Activated CD4-positive, alpha-beta T cell treated with anti-CD3 and anti-CD28 coated beads for 36 hours (primary cell): Measurements from ENCODE around the gene MUC5B. TPM values are rescaled to one million over a fixed set of nuclear protein-coding genes. Genes with fewer than 3 reads are reported as not detected.

Experiments used
- ATAC-seq: fragments of 200-7000 bp; cut with Tn5 transposase; one replicate; pipeline ENCODE4 v1.10.0; 2021; ENCODE audit warnings: mild to moderate bottlenecking, moderate library complexity
- CTCF ChIA-PET: fragments of 350-600 bp; sonication (Branson Sonifier 250); formaldehyde crosslinking; loops from one replicate; lab custom pipeline; 2021; ENCODE audit warnings: antibody characterized with exemption; lab: Charles Lee
- POLR2A ChIA-PET: fragments of 350-600 bp; sonication (Branson Sonifier 250); formaldehyde crosslinking; loops from one replicate; lab custom pipeline; 2021; ENCODE audit warnings: antibody characterized with exemption, inconsistent platforms; lab: Charles Lee
- DNase-seq: peaks from one replicate; pipeline ENCODE4 v3.0.0-alpha.2; 2020
- H3K27ac Mint-ChIP-seq: one replicate; pipeline ENCODE4 v1.8.0; 2021; ENCODE audit warnings: mixed read lengths
- H3K27me3 Mint-ChIP-seq: one replicate; pipeline ENCODE4 v1.8.0; 2021; ENCODE audit warnings: mixed read lengths
- H3K36me3 Mint-ChIP-seq: one replicate; pipeline ENCODE4 v1.8.0; 2021; ENCODE audit warnings: low read depth, mixed read lengths
- H3K4me1 Mint-ChIP-seq: one replicate; pipeline ENCODE4 v1.8.0; 2021; ENCODE audit warnings: mixed read lengths
- H3K4me3 Mint-ChIP-seq: one replicate; pipeline ENCODE4 v1.8.0; 2021; ENCODE audit warnings: mild to moderate bottlenecking, moderate library complexity, mixed read lengths
- H3K9me3 Mint-ChIP-seq: one replicate; pipeline ENCODE4 v1.8.0; 2021; ENCODE audit warnings: low read depth, mixed read lengths
- intact Hi-C, 2 experiments: fragments of 100-400 bp; cut with DNase I in 1 of 2; cut with micrococcal nuclease in 1 of 2; formaldehyde crosslinking; loops; one replicate each; pipeline versions ENCODE4 v1.14.2 to v1.15.1; 2022 to 2024; cut with DNase I, micrococcal nuclease
- total RNA-seq, 2 experiments: library from RNA; stranded (reverse); gene quantifications; one replicate each; pipeline ENCODE4 v1.2.3, GENCODE V29; 2021

MUC5B gene
- total RNA-seq, 2 experiments from 2014 or later, result not detected

DNA sequence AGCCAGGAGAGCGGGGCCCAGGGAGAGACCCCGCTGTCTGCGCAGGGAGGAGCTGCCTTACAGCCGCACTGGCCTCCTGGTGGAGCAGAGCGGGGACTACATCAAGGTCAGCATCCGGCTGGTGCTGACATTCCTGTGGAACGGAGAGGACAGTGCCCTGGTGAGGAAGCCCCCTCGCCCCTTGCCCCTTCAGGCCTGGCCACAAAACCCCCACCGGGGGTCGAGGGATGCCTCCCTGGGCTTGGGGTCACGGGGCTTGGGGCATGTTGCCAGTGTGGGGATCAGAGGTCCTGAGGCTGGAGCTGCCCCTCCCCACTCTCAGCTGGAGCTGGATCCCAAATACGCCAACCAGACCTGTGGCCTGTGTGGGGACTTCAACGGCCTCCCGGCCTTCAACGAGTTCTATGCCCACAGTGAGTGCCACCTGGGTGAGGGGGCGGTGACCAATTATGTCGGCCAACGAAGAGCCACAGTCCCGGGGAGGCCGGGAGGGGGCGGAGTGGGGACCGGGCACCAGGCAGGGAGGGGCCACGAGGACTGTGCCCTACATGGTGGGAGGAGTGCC, 4.2 kb downstream of the MUC5B start:
- no peaks in the 10 kb centered on the region for H3K27me3 Mint-ChIP-seq
- CTCF ChIA-PET, result no interaction called here

GRCh38 chr11:1227551-1228100, 4.8 kb downstream of the MUC5B start:
- Mint-ChIP-seq H3K4me1 (no peaks in the 10 kb centered on the region), H3K9me3 (no peaks in the 10 kb centered on the region), H3K4me3 (no peak overlapping the region), H3K36me3 (no peaks in the 10 kb centered on the region), H3K27ac (no peak overlapping the region), H3K27me3 (no peaks in the 10 kb centered on the region)
- ATAC-seq (no peak), DNase-seq (no peak)
- POLR2A ChIA-PET, result no interaction called here
- intact Hi-C loops, result no loop called here
- CTCF ChIA-PET, result no interaction called here

More for the DNA sequence above, 4.2 kb downstream of the MUC5B start:
- Mint-ChIP-seq H3K27ac (no peak overlapping the region), H3K4me1 (no peaks in the 10 kb centered on the region), H3K4me3 (no peak overlapping the region), H3K36me3 (no peaks in the 10 kb centered on the region), H3K9me3 (no peaks in the 10 kb centered on the region)
- ATAC-seq (no peak), DNase-seq (no peak)
- POLR2A ChIA-PET, result no interaction called here
- intact Hi-C loops, result no loop called here

- intact Hi-C loops, result no loop called here
- no peak overlapping the region for H3K27ac Mint-ChIP-seq
- no peaks in the 10 kb centered on the region for H3K36me3 Mint-ChIP-seq
- ChIA-PET CTCF (no interaction called here), POLR2A (no interaction called here)
- no peaks in the 10 kb centered on the region for H3K27me3 Mint-ChIP-seq
- H3K9me3 Mint-ChIP-seq, result no peaks in the 10 kb centered on the region
- ATAC-seq (no peak), DNase-seq (no peak)
- no peaks in the 10 kb centered on the region for H3K4me1 Mint-ChIP-seq
- no peak overlapping the region for H3K4me3 Mint-ChIP-seq
These were observed 5.4 kb downstream of the MUC5B start for GRCh38 chr11:1228101-1228821.

DNA sequence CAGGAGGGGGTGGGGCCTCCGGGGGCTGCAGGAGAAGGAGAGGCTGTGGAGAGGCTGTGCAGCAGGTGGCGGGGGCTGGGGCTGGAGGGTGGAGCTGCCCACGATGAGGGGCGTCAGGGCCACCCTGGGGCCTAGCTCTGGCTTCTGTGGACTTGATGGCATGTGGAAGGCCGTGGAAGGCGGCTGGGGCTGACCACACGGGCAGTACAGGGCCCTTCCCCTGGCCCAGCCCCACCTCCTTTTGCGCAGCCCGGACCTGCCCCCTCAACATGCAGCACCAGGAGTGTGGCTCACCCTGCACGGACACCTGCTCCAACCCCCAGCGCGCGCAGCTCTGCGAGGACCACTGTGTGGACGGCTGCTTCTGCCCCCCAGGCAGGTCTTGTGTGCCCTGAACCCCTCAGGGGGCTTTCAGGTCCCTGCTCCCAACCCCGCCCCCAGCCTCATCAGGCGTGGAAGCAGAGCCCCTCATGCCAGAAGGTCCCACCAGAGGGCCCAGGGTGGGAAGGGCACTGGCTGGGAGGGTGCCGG, 6.1 kb downstream of the MUC5B start:
- no peaks in the 10 kb centered on the region for H3K9me3 Mint-ChIP-seq

DNA sequence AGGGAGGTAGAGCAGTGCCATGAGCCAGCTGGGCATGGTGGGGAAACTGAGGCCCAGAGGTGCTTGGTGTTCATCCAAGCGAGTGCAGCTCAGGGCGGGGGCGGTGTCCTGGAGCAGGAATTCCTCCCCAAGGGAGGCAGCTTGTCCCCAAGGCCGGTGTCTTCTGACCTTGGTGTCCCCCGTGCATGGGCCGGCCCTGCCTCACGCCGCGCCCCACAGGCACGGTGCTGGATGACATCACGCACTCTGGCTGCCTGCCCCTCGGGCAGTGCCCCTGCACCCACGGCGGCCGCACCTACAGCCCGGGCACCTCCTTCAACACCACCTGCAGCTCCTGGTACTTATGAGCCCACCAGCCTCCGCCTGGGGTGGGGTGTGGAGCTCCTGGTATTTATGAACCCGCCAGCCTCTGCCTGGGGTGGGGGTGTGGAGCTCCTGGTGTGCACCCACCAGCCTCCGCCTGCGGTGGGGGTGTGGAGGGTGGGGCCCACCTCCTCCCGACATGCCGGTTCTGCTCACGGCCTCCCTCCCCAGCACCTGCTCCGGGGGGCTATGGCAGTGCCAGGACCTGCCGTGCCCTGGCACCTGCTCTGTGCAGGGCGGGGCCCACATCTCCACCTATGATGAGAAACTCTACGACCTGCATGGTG, 6.7 kb downstream of the MUC5B start:
- Mint-ChIP-seq H3K27me3 (no peaks in the 10 kb centered on the region), H3K36me3 (no peaks in the 10 kb centered on the region), H3K27ac (no peak overlapping the region), H3K4me3 (no peak overlapping the region), H3K4me1 (no peaks in the 10 kb centered on the region), H3K9me3 (no peaks in the 10 kb centered on the region)
- ChIA-PET POLR2A (no interaction called here), CTCF (no interaction called here)
- no peak for ATAC-seq
- intact Hi-C loops, result no loop called here
- DNase-seq, result no peak

More for the DNA sequence above, 6.1 kb downstream of the MUC5B start:
- intact Hi-C loops, result no loop called here
- ChIA-PET CTCF (no interaction called here), POLR2A (no interaction called here)
- Mint-ChIP-seq H3K27ac (no peak overlapping the region), H3K4me3 (no peak overlapping the region), H3K36me3 (no peaks in the 10 kb centered on the region), H3K4me1 (no peaks in the 10 kb centered on the region), H3K27me3 (no peaks in the 10 kb centered on the region)
- DNase-seq (no peak), ATAC-seq (no peak)

GRCh38 chr11:1230121-1230455, 7.2 kb downstream of the MUC5B start:
- no peak overlapping the region for H3K27ac Mint-ChIP-seq
- no peaks in the 10 kb centered on the region for H3K36me3 Mint-ChIP-seq
- CTCF ChIA-PET, result no interaction called here
- no peak overlapping the region for H3K4me3 Mint-ChIP-seq
- POLR2A ChIA-PET, result no interaction called here
- intact Hi-C loops, result no loop called here
- H3K4me1 Mint-ChIP-seq, result no peaks in the 10 kb centered on the region
- H3K27me3 Mint-ChIP-seq, result no peaks in the 10 kb centered on the region
- DNase-seq, result no peak
- ATAC-seq, result no peak
- H3K9me3 Mint-ChIP-seq, result no peaks in the 10 kb centered on the region

DNA sequence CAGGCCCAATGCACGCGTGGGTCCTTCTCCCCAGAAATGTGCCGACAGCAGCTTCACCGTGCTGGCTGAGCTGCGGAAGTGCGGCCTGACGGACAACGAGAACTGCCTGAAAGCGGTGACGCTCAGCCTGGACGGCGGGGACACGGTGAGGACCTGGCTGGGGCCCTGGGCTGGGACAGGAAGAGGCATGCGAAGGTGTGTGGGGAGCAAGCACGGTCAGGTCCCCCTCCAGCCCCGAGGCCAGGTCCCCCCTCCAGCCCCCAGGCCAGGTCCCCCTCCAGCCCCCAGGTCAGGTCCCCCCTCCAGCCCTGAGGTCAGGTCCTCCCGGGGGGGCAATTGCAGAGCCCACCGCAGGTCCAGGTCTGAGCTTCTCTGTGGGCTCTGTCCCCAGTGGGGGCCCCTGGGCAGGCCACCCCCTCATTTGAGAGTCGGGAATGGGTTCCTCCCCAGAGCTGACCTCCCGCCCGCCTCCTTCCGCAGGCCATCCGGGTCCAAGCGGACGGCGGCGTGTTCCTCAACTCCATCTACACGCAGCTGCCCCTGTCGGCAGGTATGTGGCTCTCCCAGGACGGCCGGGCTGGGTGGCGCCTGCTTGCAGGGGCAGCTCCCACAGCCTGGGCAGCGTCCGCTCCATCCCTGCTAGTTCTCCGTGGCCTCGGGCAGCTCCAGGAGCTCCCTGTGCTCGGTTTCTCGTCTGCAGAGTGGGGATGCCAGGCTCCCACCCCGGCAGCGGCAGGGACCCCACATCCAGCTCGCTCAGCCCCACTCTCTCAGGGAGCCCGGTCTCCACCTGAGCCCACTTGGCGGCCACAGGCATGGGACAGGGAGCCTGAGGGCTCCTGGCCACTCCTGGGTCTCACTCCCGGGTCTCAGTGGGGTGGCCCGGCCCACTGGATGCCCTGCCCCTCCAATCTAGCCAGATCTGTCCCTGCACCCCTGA, 7.9 kb downstream of the MUC5B start:
- Mint-ChIP-seq H3K27ac (no peak overlapping the region), H3K4me3 (no peak overlapping the region), H3K36me3 (no peaks in the 10 kb centered on the region), H3K4me1 (no peaks in the 10 kb centered on the region), H3K9me3 (no peaks in the 10 kb centered on the region), H3K27me3 (no peaks in the 10 kb centered on the region)
- no peak for DNase-seq
- intact Hi-C loops, result no loop called here
- ATAC-seq, result no peak
- ChIA-PET POLR2A (no interaction called here), CTCF (no interaction called here)

GRCh38 chr11:1231396-1232020, 8.6 kb downstream of the MUC5B start:
- ATAC-seq (no peak), DNase-seq (no peak)
- Mint-ChIP-seq H3K9me3 (no peaks in the 10 kb centered on the region), H3K27me3 (no peaks in the 10 kb centered on the region), H3K4me3 (no peak overlapping the region), H3K4me1 (no peaks in the 10 kb centered on the region), H3K36me3 (no peaks in the 10 kb centered on the region), H3K27ac (no peak overlapping the region)
- intact Hi-C loops, result no loop called here
- ChIA-PET CTCF (no interaction called here), POLR2A (no interaction called here)

- intact Hi-C loops, result no loop called here
- H3K27ac Mint-ChIP-seq, result no peak overlapping the region
These were observed 9.4 kb downstream of the MUC5B start for GRCh38 chr11:1232021-1232882.

DNA sequence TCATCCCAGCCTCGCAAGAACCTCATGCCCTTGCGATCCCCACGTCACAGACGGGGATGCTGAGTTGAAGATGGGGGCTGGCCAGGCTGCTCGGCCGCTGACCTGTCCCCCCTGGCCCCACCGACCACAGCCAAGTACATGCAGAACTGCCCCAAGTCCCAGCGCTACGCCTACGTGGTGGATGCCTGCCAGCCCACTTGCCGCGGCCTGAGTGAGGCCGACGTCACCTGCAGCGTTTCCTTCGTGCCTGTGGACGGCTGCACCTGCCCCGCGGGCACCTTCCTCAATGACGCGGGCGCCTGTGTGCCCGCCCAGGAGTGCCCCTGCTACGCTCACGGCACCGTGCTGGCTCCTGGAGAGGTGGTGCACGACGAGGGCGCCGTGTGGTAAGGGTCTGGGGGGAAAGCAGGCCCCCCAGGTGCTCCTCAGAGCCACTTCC, 10.0 kb downstream of the MUC5B start:
- intact Hi-C loops, result no loop called here
- ATAC-seq, result no peak
- H3K4me3 Mint-ChIP-seq, result no peak overlapping the region
- no peaks in the 10 kb centered on the region for H3K9me3 Mint-ChIP-seq
- H3K27me3 Mint-ChIP-seq, result no peaks in the 10 kb centered on the region
- DNase-seq, result no peak
- no peaks in the 10 kb centered on the region for H3K4me1 Mint-ChIP-seq
- H3K27ac Mint-ChIP-seq, result no peak overlapping the region
- ChIA-PET POLR2A (no interaction called here), CTCF (no interaction called here)
- no peaks in the 10 kb centered on the region for H3K36me3 Mint-ChIP-seq

More at GRCh38 chr11:1232021-1232882, 9.4 kb downstream of the MUC5B start:
- no peak for ATAC-seq
- CTCF ChIA-PET, result no interaction called here
- Mint-ChIP-seq H3K36me3 (no peaks in the 10 kb centered on the region), H3K9me3 (no peaks in the 10 kb centered on the region), H3K4me3 (no peak overlapping the region), H3K27me3 (no peaks in the 10 kb centered on the region), H3K4me1 (no peaks in the 10 kb centered on the region)
- POLR2A ChIA-PET, result no interaction called here
- DNase-seq, result no peak
